GM23338 (cell line): Measurements from ENCODE around the gene FREY1.

Experiments
- CREB1 ChIP-seq: fragments of 250-450 bp; sonication (Bioruptor Pico); IDR thresholded peaks from 2 replicates; pipeline ENCODE4 v1.5.0; 2020; ENCODE audit warnings: low read depth, mild to moderate bottlenecking, moderate library complexity
- CTCF ChIP-seq, 2 experiments: fragments of 200-600 bp in 1 of 2; sonication (generic) in 1 of 2; conservative IDR thresholded peaks; 2 replicates each; pipeline versions ENCODE4 v1.5.1 to v1.6.1; 2016 to 2017; ENCODE audit warnings: antibody characterized with exemption in 2 of 2, low read depth in 2 of 2, mild to moderate bottlenecking in 2 of 2, moderate library complexity in 1 of 2
- ETS1 ChIP-seq: IDR thresholded peaks from 2 replicates; pipeline ENCODE4 v1.6.1; 2016; ENCODE audit warnings: antibody characterized with exemption
- EZH2 ChIP-seq: fragments of 200-600 bp; sonication (generic); IDR thresholded peaks from one replicate; pipeline ENCODE4 v1.8.0; 2017; ENCODE audit warnings: antibody characterized with exemption, mild to moderate bottlenecking, low read depth; ENCODE audit not compliant: unreplicated experiment
- REST ChIP-seq: IDR thresholded peaks from one replicate; pipeline ENCODE4 v1.6.1; 2018; ENCODE audit warnings: antibody characterized with exemption; ENCODE audit not compliant: unreplicated experiment
- ZNF114 ChIP-seq: fragments of 250-450 bp; sonication (Bioruptor Pico); IDR thresholded peaks from 2 replicates; pipeline ENCODE4 v1.5.0; 2020; ENCODE audit warnings: mild to moderate bottlenecking, moderate library complexity

- TF ChIP-seq CTCF (conservative IDR thresholded peaks at IDR 0.05; ENCODE audit: low read depth in 2 of 2), result no peak
- no peak for TF ChIP-seq EZH2
- no peak for TF ChIP-seq ETS1
- no peak for TF ChIP-seq CREB1 (CRISPR knock-in tag)
- no peak for TF ChIP-seq ZNF114 (CRISPR knock-in tag)
- no peak for TF ChIP-seq REST
Observed at GRCh38 chr11:45884596-45885185, 22.4 kb downstream of the FREY1 start.
